Measurements from ENCODE around the gene OR1J4.

- TF ChIP-seq, protein P1, sequence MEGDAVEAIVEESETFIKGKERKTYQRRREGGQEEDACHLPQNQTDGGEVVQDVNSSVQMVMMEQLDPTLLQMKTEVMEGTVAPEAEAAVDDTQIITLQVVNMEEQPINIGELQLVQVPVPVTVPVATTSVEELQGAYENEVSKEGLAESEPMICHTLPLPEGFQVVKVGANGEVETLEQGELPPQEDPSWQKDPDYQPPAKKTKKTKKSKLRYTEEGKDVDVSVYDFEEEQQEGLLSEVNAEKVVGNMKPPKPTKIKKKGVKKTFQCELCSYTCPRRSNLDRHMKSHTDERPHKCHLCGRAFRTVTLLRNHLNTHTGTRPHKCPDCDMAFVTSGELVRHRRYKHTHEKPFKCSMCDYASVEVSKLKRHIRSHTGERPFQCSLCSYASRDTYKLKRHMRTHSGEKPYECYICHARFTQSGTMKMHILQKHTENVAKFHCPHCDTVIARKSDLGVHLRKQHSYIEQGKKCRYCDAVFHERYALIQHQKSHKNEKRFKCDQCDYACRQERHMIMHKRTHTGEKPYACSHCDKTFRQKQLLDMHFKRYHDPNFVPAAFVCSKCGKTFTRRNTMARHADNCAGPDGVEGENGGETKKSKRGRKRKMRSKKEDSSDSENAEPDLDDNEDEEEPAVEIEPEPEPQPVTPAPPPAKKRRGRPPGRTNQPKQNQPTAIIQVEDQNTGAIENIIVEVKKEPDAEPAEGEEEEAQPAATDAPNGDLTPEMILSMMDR (conservative IDR thresholded peaks at IDR 0.05; ENCODE audit: low read depth, low read length): no peak
- TF ChIP-seq EZH2 (IDR thresholded peaks at IDR 0.05; ENCODE audit: low read length, unreplicated experiment): no peak
Observed at GRCh38 chr9:122567901-122568300, 49.0 kb downstream of the OR1J4 start.
